HS-27A (cell line): ENCODE results near the gene TEX10.

Experiments used
- DNase-seq: peaks from one replicate; pipeline ENCODE4 v3.0.0-alpha.2; 2012; ENCODE audit warnings: low read depth, missing footprints

The TEX10 gene

GRCh38 chr9:100284247-100284646 is 68.5 kb downstream of the TEX10 start:
- DNase-seq: no peak

GRCh38 chr9:100282388-100282719 is 70.4 kb downstream of the TEX10 start:
- no peak for DNase-seq

- no peak for DNase-seq
Measured at GRCh38 chr9:100281676-100282387, 70.9 kb downstream of the TEX10 start.

GRCh38 chr9:100281066-100281465 is 71.7 kb downstream of the TEX10 start:
- DNase-seq: no peak

- peak; percentile 11 for DNase-seq
Measured at GRCh38 chr9:100277166-100277979, 75.4 kb downstream of the TEX10 start.

- no peak for DNase-seq
Measured at GRCh38 chr9:100269656-100270055, 83.1 kb downstream of the TEX10 start.

GRCh38 chr9:100268271-100268670 is 84.5 kb downstream of the TEX10 start:
- DNase-seq: no peak

GRCh38 chr9:100267211-100267610 is 85.5 kb downstream of the TEX10 start:
- no peak for DNase-seq
